Neutrophil (primary cell): ENCODE measurements around the gene SUGP2.

Experiments used
- H3K27ac ChIP-seq: fragments of 200-600 bp; sonication (generic); 2 replicates; pipeline ENCODE4 v1.5.1; 2016; ENCODE audit warnings: mild to moderate bottlenecking, moderate library complexity
- H3K27me3 ChIP-seq: fragments of 200-600 bp; sonication (generic); 2 replicates; pipeline ENCODE4 v1.6.0; 2016; ENCODE audit warnings: mild to moderate bottlenecking
- H3K36me3 ChIP-seq: fragments of 200-600 bp; sonication (generic); 2 replicates; pipeline ENCODE4 v1.5.1; 2017
- H3K4me1 ChIP-seq, 2 experiments: fragments of 200-600 bp in 1 of 2; sonication (generic) in 1 of 2; 1 replicate in 1 of 2; 2 replicates in 1 of 2; pipeline versions ENCODE4 v1.5.1 to v1.6.1; 2013 to 2016; ENCODE audit warnings: low read depth in 1 of 2, low read length in 1 of 2, mild to moderate bottlenecking in 1 of 2, moderate library complexity in 1 of 2; ENCODE audit not compliant: control insufficient read depth in 1 of 2, insufficient read depth in 1 of 2
- H3K4me3 ChIP-seq, 2 experiments: fragments of 200-600 bp in 1 of 2; sonication (generic) in 1 of 2; 1 replicate in 1 of 2; 2 replicates in 1 of 2; pipeline ENCODE4 v1.5.1; 2013 to 2016; ENCODE audit warnings: low read depth in 1 of 2, low read length in 1 of 2, mild to moderate bottlenecking in 1 of 2, moderate library complexity in 1 of 2
- H3K9me3 ChIP-seq: fragments of 200-600 bp; sonication (generic); 2 replicates; pipeline ENCODE4 v1.5.1; 2016
- CTCF ChIP-seq: fragments of 200-600 bp; sonication (generic); IDR thresholded peaks from 2 replicates; pipeline ENCODE4 v1.5.1; 2016; ENCODE audit warnings: antibody characterized with exemption

The SUGP2 gene

GRCh38 chr19:19034204-19034624, 897 bp upstream of the SUGP2 start:
- peak overlapping the region; percentile 97 for H3K27ac ChIP-seq
- H3K4me1 ChIP-seq, result peaks cover 19 to 23% of the 10 kb centered on the region in 2 experiments
- no peaks in the 10 kb centered on the region for H3K27me3 ChIP-seq
- H3K36me3 ChIP-seq, result no peaks in the 10 kb centered on the region
- H3K9me3 ChIP-seq, result no peaks in the 10 kb centered on the region
- peak overlapping the region; percentile 93 to 98 for H3K4me3 ChIP-seq
- TF ChIP-seq CTCF, result no peak

GRCh38 chr19:19033176-19033425, 216 bp downstream of the SUGP2 start:
- TF ChIP-seq CTCF, result no peak
- H3K9me3 ChIP-seq, result no peaks in the 10 kb centered on the region
- peak overlapping the region; percentile 97 for H3K27ac ChIP-seq
- H3K36me3 ChIP-seq, result peaks cover 10% of the 10 kb centered on the region
- no peaks in the 10 kb centered on the region for H3K27me3 ChIP-seq
- H3K4me1 ChIP-seq, result peaks cover 19 to 23% of the 10 kb centered on the region in 2 experiments
- peak overlapping the region; percentile 93 to 98 for H3K4me3 ChIP-seq

GRCh38 chr19:19032420-19033175, 719 bp downstream of the SUGP2 start:
- TF ChIP-seq CTCF, result no peak
- H3K9me3 ChIP-seq, result no peaks in the 10 kb centered on the region
- no peaks in the 10 kb centered on the region for H3K27me3 ChIP-seq
- peaks cover 19 to 23% of the 10 kb centered on the region in 2 experiments for H3K4me1 ChIP-seq
- peak overlapping the region; percentile 93 to 98 for H3K4me3 ChIP-seq
- peaks cover 15% of the 10 kb centered on the region for H3K36me3 ChIP-seq
- H3K27ac ChIP-seq, result peak overlapping the region; percentile 97

- Histone ChIP-seq H3K27ac (no peak overlapping the region), H3K4me3 (no peak overlapping the region), H3K36me3 (peaks cover 22% of the 10 kb centered on the region), H3K27me3 (no peaks in the 10 kb centered on the region), H3K4me1 (peaks cover 19 to 23% of the 10 kb centered on the region in 2 experiments), H3K9me3 (no peaks in the 10 kb centered on the region)
- TF ChIP-seq CTCF, result no peak
These were observed 1.4 kb downstream of the SUGP2 start for GRCh38 chr19:19031891-19032290.

- Histone ChIP-seq H3K4me1 (peaks cover 10 to 14% of the 10 kb centered on the region in 2 experiments), H3K4me3 (no peak overlapping the region), H3K9me3 (no peaks in the 10 kb centered on the region), H3K27ac (no peak overlapping the region), H3K27me3 (no peaks in the 10 kb centered on the region), H3K36me3 (peaks cover 56% of the 10 kb centered on the region)
- no peak for TF ChIP-seq CTCF
These were observed 4.8 kb downstream of the SUGP2 start for GRCh38 chr19:19028526-19028925.
